ENCODE measurements around the gene PDZK1. TPM values are rescaled to one million over a fixed set of nuclear protein-coding genes. Genes with fewer than 3 reads are reported as not detected.
A peak's percentile ranks its signal among the peaks of the same experiment; 100 is the strongest.
"Not testable (repeated sequence)": the region's sequence is repeated elsewhere in the genome, so short reads cannot be mapped to it uniquely, and the experiment has no call there.

Gene PDZK1
- total RNA-seq, 1 experiment from 2014 or later = 0.27 TPM

- ATAC-seq (peak; percentile 65), DNase-seq (ENCODE audit: low read depth, low spot score) (peak; percentile 32)
- peak overlapping the region; percentile 65 for H3K9ac ChIP-seq (ENCODE audit: low read length)
- no peaks in the 10 kb centered on the region for H3K36me3 ChIP-seq (ENCODE audit: control insufficient read depth in 1 of 2, insufficient read depth in 2 of 2, low read length in 2 of 2)
- H3K4me3 ChIP-seq (replicated peaks in 1 of 2; ENCODE audit: low read depth in 1 of 2, low read length in 2 of 2) = peak overlapping the region; percentile 36 to 55
- H3K9me3 ChIP-seq (ENCODE audit: control insufficient read depth in 1 of 2, insufficient read depth in 1 of 2, low read depth in 1 of 2, low read length in 2 of 2) = no peaks in the 10 kb centered on the region
- intact Hi-C loops (cut with micrococcal nuclease) = loop anchor here (10.0 kb wide), 1 partner anchor 126 kb away; no protein-coding TSS in a partner anchor
- no peaks in the 10 kb centered on the region for H3K27me3 ChIP-seq (ENCODE audit: insufficient read depth, low read length)
- BruUV-seq (replicated peaks) = no TSS peak
- ChIA-PET RAD21 (ENCODE audit: low non-redundant PET in 1 of 2, low total read pairs in 2 of 2, uncharacterized antibody in 2 of 2, unreplicated experiment in 2 of 2) (no interaction called here), POLR2A (no interaction called here), CTCF (interaction anchor here (0.9 to 2.1 kb wide), 3 partner anchors 11 to 105 kb away, joined by 3 to 6 read pairs (median 6); no protein-coding TSS in a partner anchor)
- H3K27ac ChIP-seq (ENCODE audit: low read depth, low read length) = no peak overlapping the region
- no peaks in the 10 kb centered on the region for H4K20me1 ChIP-seq (ENCODE audit: insufficient read depth)
- peaks cover 8 to 19% of the 10 kb centered on the region in 2 experiments for H3K4me1 ChIP-seq (ENCODE audit: control insufficient read depth in 1 of 2, insufficient read depth in 2 of 2, low read length in 2 of 2)
- no peaks in the 10 kb centered on the region for H3K79me2 ChIP-seq (ENCODE audit: insufficient read depth, low read length)
- H3K4me2 ChIP-seq (ENCODE audit: low read length) = peak overlapping the region; percentile 90
- peak overlapping the region; percentile 2 for H2AFZ ChIP-seq (ENCODE audit: low read depth, low read length, poor library complexity, severe bottlenecking)
- TF ChIP-seq FOSL1 (IDR thresholded peaks at IDR 0.05; ENCODE audit: low read depth) (peak; percentile 44; the same call in 1 of the 2 replicates), ELF1 (IDR thresholded peaks at IDR 0.05; ENCODE audit: borderline replicate concordance, low read depth) (no peak)
- H3K9me2 ChIP-seq (ENCODE audit: insufficient read depth) = no peaks in the 10 kb centered on the region
Observed at GRCh38 chr1:145720556-145720877, 13.3 kb upstream of the PDZK1 start.

- Histone ChIP-seq H3K27me3 (ENCODE audit: insufficient read depth, low read length) (no peaks in the 10 kb centered on the region), H3K9me2 (ENCODE audit: insufficient read depth) (no peaks in the 10 kb centered on the region), H2AFZ (ENCODE audit: low read depth, low read length, poor library complexity, severe bottlenecking) (peak within 1 kb of the TSS; percentile 2), H3K4me1 (ENCODE audit: control insufficient read depth in 1 of 2, insufficient read depth in 2 of 2, low read length in 2 of 2) (peaks cover 8 to 19% of the 10 kb centered on the region in 2 experiments), H3K9ac (ENCODE audit: low read length) (peak within 1 kb of the TSS; percentile 65), H3K4me2 (ENCODE audit: low read length) (peak within 1 kb of the TSS; percentile 90), H3K4me3 (replicated peaks in 1 of 2; ENCODE audit: low read depth in 1 of 2, low read length in 2 of 2) (peak within 1 kb of the TSS in 1 of 2 experiments; percentile 55; a peak in 1 of 4 replicates), H3K36me3 (ENCODE audit: control insufficient read depth in 1 of 2, insufficient read depth in 2 of 2, low read length in 2 of 2) (no peaks in the 10 kb centered on the region), H3K79me2 (ENCODE audit: insufficient read depth, low read length) (no peaks in the 10 kb centered on the region), H4K20me1 (ENCODE audit: insufficient read depth) (no peaks in the 10 kb centered on the region), H3K27ac (ENCODE audit: low read depth, low read length) (no peak within 1 kb of the TSS), H3K9me3 (ENCODE audit: control insufficient read depth in 1 of 2, insufficient read depth in 1 of 2, low read depth in 1 of 2, low read length in 2 of 2) (no peaks in the 10 kb centered on the region)
- BruUV-seq (replicated peaks) = no TSS peak
- no peak for ATAC-seq
- ChIA-PET RAD21 (ENCODE audit: low non-redundant PET in 1 of 2, low total read pairs in 2 of 2, uncharacterized antibody in 2 of 2, unreplicated experiment in 2 of 2) (no interaction called here), POLR2A (no interaction called here), CTCF (interaction anchor here (2.1 kb wide), 1 partner anchor 106 kb away, joined by 6 read pairs; no protein-coding TSS in a partner anchor)
- intact Hi-C loops (cut with micrococcal nuclease) = loop anchor here (10.0 kb wide), 1 partner anchor 125 kb away; no protein-coding TSS in a partner anchor
- DNase-seq (ENCODE audit: low read depth, low spot score) = no peak
- TF ChIP-seq ZFX (IDR thresholded peaks at IDR 0.05) = no peak
- TF ChIP-seq EZH2 (IDR thresholded peaks at IDR 0.05) = no peak
- TF ChIP-seq CTCF (IDR thresholded peaks at IDR 0.05 in 2 of 3, conservative IDR thresholded peaks at IDR 0.05 in 1 of 3; ENCODE audit: borderline replicate concordance in 1 of 3, insufficient read depth in 1 of 3, low read depth in 2 of 3, low read length in 2 of 3) = no peak
- TF ChIP-seq POLR2AphosphoS5 (IDR thresholded peaks at IDR 0.05; ENCODE audit: low read depth, low read length) = no peak
- TF ChIP-seq MAX (IDR thresholded peaks at IDR 0.05) = no peak
- no peak for TF ChIP-seq ZNF274 (IDR thresholded peaks at IDR 0.05; ENCODE audit: low read depth, low read length)
Observed at GRCh38 chr1:145719230-145720079, 12.3 kb upstream of the PDZK1 start, which contains the start of gene CD160. Gene CD160, plus strand, starts transcription at chr1:145719499. Its CDS starts 8,829 bp downstream, at chr1:145728328.

GRCh38 chr1:145718465-145718864, 11.3 kb upstream of the PDZK1 start:
- POLR2A ChIA-PET; H3K27me3 ChIP-seq (ENCODE audit: insufficient read depth, low read length); DNase-seq (ENCODE audit: low read depth, low spot score); H3K9me3 ChIP-seq (ENCODE audit: control insufficient read depth in 1 of 2, insufficient read depth in 1 of 2, low read depth in 1 of 2, low read length in 2 of 2); CTCF ChIA-PET; BruUV-seq (replicated peaks); H3K4me2 ChIP-seq (ENCODE audit: low read length); RAD21 ChIA-PET (ENCODE audit: low non-redundant PET in 1 of 2, low total read pairs in 2 of 2, uncharacterized antibody in 2 of 2, unreplicated experiment in 2 of 2); intact Hi-C loops (cut with micrococcal nuclease); H3K9ac ChIP-seq (ENCODE audit: low read length); ATAC-seq; H3K79me2 ChIP-seq (ENCODE audit: insufficient read depth, low read length); H3K4me3 ChIP-seq (replicated peaks in 1 of 2; ENCODE audit: low read depth in 1 of 2, low read length in 2 of 2); H3K9me2 ChIP-seq (ENCODE audit: insufficient read depth); H4K20me1 ChIP-seq (ENCODE audit: insufficient read depth); H3K27ac ChIP-seq (ENCODE audit: low read depth, low read length); H2AFZ ChIP-seq (ENCODE audit: low read depth, low read length, poor library complexity, severe bottlenecking); H3K36me3 ChIP-seq (ENCODE audit: control insufficient read depth in 1 of 2, insufficient read depth in 2 of 2, low read length in 2 of 2): not testable (repeated sequence)
- H3K4me1 ChIP-seq (ENCODE audit: control insufficient read depth in 1 of 2, insufficient read depth in 2 of 2, low read length in 2 of 2) = peaks cover 8 to 19% of the 10 kb centered on the region in 2 experiments
